ENCODE data around the gene ATP6V0A4.
"Not testable (repeated sequence)": the region's sequence is repeated elsewhere in the genome, so short reads cannot be mapped to it uniquely, and the experiment has no call there.

ATP6V0A4 gene

DNA sequence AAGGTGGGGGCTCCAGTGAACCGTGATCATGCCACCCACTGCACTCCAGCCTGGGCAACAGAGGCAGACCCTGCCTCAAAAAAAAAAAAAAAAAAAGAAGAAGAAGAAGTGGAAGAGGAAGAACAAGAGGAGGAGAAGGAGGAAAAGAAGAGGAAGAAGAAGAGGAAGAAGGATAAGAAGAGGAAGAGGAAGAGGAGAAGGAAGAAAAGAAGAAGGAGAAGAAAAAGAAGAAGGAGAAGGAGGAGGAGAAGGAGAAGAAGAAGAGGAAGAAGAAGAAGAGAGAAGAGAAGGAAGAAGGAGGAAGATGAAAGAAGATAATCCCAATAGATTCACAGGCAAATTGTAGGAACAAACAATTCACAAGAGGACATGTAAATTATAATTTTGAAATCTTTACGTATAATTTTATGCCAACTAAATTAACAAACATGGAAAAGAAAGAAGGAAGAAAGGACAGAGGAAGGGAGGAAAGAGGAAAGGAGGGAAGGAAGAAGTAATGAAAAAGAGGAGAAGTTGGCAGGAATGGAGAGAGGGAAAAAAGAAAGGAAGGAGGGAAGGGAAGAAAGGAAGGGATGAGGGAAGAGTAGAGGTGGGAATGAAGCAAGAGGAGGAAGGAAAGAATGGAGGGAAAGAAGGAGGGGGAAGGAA, 100.3 kb downstream of the ATP6V0A4 start:
- DNase-seq, result no peak

DNA sequence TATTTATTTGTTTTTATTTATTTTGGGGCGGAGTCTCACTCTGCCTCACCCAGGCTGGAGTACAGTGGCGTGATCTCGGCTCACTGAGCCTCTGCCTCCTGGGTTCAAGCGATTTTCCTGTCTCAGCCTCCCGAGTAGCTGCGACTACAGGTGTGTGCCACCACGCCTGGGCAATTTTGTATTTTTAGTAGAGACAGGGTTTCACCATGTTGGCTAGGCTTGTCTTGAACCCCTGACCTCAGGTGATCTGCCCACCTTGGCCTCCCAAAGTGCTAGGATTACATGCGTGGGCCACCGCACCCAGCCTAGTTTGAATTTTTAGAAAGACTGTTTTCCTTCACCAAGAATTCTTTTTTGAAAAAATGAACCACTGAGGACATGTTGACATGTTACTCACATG, 102.2 kb downstream of the ATP6V0A4 start:
- DNase-seq, result not testable (repeated sequence)

DNA sequence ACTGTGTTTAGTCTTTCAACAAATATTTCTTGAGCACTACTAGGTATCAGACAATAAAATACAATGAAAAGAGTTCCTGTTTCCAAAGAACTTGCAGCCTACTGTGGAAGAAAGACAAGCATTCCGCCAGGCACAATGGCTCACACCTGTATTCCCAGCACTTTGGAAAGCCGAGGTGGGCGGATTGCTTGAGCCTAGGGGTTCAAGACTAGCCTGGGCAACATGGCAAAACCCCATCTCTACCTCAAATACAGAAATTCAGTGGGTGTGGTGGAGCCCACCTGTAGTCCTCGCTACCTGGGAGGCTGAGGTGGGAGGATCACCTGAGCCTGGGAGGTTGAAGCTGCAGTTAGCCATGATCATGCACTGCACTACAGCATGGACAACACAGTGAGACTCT, 102.9 kb downstream of the ATP6V0A4 start:
- DNase-seq, result no peak

DNA sequence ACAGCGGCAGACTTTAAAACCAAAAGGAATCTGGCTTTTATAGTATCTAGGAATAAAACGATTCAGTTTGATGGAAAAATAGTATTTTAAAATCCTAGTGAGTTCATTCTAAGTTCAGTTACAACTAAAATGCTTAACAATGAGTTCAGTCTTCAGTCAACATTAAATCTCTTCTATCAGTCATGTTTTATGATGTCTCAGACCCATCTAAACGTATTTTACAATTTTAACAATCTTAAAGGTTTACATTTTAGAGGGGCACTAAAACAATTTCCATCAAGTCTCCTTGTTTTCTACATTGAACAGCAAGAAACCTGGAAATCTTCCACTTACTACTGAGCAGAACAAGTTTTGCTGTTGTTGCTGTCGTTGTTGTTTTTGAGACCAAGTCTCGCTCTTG, 106.8 kb downstream of the ATP6V0A4 start:
- DNase-seq, result no peak

DNA sequence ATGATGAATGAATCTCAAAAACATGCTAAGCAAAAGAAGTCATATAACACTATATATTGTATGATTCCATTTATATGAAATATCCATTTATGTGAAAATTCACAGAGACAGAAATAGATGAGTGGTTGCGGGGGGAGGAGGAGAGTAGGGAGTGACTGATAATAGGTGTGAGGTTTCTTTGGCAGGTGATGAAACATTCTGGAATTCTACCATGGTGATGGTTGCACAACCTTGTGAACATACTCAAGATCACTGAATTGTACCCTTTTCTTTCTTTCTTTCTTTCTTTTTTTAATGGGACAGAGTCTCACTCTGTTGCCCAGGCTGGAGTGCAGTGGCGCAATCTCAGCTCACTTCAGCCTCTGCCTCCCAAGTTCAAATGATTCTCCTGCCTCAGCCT, 107.5 kb downstream of the ATP6V0A4 start:
- DNase-seq, result no peak

DNA sequence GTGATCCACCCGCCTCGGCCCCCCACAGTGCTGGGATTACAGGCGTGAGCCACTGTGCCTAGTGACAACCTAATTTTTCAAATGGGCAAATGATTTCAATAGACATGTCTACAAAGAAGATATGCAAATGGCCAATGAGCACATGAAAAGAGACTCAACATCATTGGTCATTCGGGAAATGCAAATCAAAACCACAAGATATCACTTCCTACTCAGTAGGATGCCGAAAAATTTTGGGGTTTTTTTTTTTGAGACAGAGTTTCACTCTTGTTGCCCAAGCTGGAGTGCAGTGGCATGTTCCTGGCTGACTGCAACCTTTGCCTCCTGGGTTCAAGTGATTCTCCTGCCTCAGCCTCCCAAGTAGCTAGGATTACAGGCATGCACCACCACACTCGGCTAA, 110.0 kb downstream of the ATP6V0A4 start:
- not testable (repeated sequence) for DNase-seq

DNA sequence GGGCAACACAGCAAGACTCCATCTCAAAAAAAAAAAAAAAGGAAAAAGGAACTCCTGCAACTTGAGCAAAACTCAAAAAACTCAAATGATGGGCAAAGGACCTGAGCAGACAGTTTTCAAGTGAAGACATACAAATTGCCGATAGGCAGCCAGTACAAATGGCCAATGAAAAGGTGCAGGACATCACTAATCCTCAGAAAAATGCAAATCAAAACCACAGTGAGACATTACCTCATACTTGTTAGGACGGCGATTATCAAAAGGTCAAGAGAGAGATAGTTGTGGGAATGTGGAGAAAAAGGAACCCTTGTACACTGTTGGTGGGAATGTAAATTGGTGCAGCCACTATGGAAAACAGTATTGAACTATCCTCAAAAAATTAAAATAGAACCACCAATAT, 113.7 kb downstream of the ATP6V0A4 start:
- no peak for DNase-seq

- DNase-seq, result no peak
Measured at GRCh38 chr7:138679793-138680192, 118.2 kb downstream of the ATP6V0A4 start.

- no peak for DNase-seq
Measured at GRCh38 chr7:138670594-138670993, 127.4 kb downstream of the ATP6V0A4 start.

GRCh38 chr7:138669364-138669763, 128.6 kb downstream of the ATP6V0A4 start:
- DNase-seq, result no peak

DNA sequence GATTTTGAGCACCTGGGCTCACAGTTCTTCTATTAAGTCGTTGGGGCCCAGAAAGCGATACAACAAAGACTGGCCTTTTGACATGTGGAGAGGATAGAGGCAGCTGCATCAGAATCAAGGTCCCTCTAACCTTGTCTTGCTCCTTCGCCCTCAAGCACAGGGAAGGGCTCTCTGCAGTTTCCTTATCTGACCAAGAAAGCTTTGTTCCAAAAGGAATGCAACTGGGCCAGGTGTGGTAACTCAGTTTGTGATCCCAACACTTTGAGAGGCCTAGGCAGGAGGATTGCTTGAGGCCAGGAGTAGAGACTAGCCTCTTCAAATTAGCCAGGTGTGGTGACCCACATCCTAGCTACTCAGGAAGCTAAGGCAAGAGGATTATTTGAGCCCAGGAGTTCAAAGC, 129.1 kb downstream of the ATP6V0A4 start:
- DNase-seq, result no peak

- DNase-seq, result no peak
Measured at GRCh38 chr7:138668229-138668596, 129.8 kb downstream of the ATP6V0A4 start.

GRCh38 chr7:138667535-138668228, 130.3 kb downstream of the ATP6V0A4 start:
- DNase-seq, result no peak

DNA sequence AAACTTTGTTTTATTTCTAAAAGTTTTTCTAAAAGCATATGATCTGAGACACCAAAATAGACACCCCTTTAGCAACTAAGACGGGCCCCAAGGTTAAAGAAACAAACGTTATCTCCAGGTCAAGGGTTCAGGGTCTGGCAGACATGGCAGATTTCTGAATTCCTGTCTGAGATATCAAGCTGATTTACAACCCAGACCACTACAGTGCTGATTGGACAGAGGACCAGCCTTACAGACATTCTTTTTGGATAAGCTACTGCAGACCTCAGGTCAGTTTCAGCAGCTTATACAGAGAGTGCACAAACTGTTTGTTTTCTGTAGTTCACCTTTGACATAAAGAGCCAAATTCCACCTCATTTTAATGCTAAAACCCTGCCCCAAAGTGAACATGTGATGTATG, 131.6 kb downstream of the ATP6V0A4 start:
- DNase-seq, result no peak

- DNase-seq, result no peak
Measured at GRCh38 chr7:138665669-138666140, 132.3 kb downstream of the ATP6V0A4 start.

- DNase-seq, result no peak
Measured at GRCh38 chr7:138665249-138665648, 132.7 kb downstream of the ATP6V0A4 start.

DNA sequence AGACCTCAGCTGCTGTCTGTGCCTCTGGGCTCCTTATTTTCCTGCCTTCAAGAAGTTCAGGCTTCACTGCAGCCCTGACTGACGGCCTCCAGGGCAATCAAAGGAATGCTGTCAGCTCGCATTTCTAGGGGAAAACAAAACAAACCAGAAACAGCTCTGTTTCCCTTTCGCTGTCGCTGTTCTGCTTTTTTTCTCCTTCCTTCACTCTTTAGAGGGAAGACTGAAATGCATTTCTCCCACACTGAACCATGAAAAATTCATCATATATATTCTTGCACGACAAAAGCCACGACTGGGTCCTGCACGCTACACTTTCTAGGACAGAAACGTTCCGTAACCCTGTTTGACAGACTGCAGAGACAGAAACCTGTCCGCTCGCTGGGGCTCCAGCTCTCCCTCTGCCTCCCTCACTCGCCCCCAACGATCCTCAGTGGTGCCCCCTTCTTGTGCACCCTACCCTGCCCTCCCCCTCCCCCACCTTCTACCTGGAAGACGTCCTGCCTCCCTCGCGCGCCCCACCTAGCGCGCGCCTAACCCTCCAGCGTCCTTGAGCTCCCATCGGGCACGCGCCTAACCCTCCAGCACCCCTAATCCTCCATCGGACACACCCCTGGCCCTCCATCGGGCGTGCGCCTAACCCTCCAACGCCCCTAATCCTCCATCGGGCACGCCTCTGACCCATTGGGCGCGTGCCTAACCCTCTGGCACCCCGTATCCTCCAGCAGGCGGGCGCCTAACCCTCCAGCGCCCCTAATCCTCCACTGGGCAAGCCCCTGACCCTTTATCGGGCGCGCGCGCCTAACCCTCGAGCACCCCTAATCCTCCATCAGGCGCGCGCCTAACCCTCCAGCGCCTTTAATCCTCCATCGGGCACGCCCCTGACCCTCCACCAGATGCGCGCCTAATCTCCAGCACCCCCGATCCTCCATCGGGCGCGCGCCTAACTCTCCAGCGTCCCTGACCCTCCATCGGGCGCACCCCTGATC, 134.0 kb downstream of the ATP6V0A4 start:
- peak; percentile 24 to 49 (median 32) for DNase-seq

- no peak for DNase-seq
Measured at GRCh38 chr7:138662991-138663320, 135.0 kb downstream of the ATP6V0A4 start.

- no peak for DNase-seq
Measured at GRCh38 chr7:138662076-138662990, 135.7 kb downstream of the ATP6V0A4 start.

DNA sequence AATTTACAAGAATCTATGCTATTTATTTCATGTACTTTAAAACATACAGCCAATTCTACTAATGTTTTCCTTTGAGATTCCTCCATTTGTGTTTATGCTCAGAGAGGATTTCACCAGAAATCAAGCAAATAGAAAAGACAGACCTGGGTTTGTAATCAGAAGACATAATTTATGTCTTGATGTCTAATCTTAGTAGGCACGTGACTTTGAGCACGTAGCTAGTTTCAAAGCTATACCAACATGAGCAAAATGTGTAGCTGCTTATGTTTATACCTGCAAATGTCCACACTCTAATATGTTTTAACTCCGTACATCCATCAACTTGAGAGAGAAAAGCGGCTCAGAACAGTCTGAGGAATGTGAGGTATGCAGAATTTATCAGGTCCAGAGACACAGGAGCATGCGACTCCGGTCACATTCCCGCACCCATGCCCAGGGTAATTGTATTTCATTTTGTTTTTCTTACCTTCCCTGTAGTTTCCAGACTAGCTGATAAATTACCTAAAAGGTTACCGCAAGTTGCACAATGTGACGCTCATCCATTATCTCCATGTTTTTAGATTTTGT, 136.8 kb downstream of the ATP6V0A4 start:
- DNase-seq, result no peak

DNA sequence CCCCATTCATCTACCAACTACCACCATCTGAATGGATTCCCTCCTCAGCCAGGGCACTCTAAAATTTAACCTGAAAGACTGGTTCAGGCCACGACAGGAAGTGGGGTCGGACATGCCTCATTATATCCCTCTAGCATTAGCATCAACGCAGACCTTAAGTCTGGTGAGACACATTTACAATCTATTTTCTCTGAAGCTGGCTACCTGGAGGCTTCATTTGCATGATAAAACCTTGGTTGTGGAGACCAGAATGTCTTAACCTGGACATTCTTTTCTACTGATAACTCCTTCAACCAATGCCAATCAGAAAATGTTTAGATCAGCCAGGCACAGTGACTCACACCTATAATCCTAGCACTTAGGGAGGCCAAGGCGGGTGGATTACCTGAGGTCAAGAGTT, 139.1 kb downstream of the ATP6V0A4 start:
- DNase-seq, result no peak

GRCh38 chr7:138657854-138658386, 140.1 kb downstream of the ATP6V0A4 start:
- DNase-seq, result no peak

Measured in NCI-H1417 (cell line).